OCI-LY7 (cell line): Measurements from ENCODE around the gene EHBP1. TPM values are rescaled to one million over a fixed set of nuclear protein-coding genes. Genes with fewer than 3 reads are reported as not detected.

Source experiments
- BruUV-seq: library from RNA; stranded (reverse); fragments of 400-500 nt; replicated peaks from 2 replicates; lab custom pipeline; 2021; lab: Mats Ljungman, UMichigan
- CTCF ChIA-PET: fragments of 300-600 bp; sonication (Branson Sonifier 250); formaldehyde crosslinking; loops from one replicate; lab custom pipeline; 2022; ENCODE audit warnings: antibody characterized with exemption; ENCODE audit not compliant: unreplicated experiment; lab: Charles Lee
- POLR2A ChIA-PET: fragments of 300-600 bp; sonication (Branson Sonifier 250); formaldehyde crosslinking; loops from one replicate; lab custom pipeline; 2022; ENCODE audit warnings: antibody characterized with exemption; lab: Charles Lee
- DNase-seq: peaks from one replicate; pipeline ENCODE4 v3.0.0-alpha.2; 2015; ENCODE audit warnings: low spot score
- H2AFZ ChIP-seq: fragments of 200-600 bp; sonication (generic), shearing (Covaris generic); 2 replicates; pipeline ENCODE4 v1.6.1; 2014; ENCODE audit warnings: mild to moderate bottlenecking, antibody characterized with exemption, low read length, moderate library complexity
- H3K27ac ChIP-seq: fragments of 200-600 bp; sonication (generic); 2 replicates; pipeline ENCODE4 v1.5.1; 2014; ENCODE audit warnings: mixed run types, low read depth, mild to moderate bottlenecking, moderate library complexity, low read length, inconsistent platforms; ENCODE audit not compliant: poor library complexity, severe bottlenecking
- H3K36me3 ChIP-seq: fragments of 200-600 bp; sonication (generic); 2 replicates; pipeline ENCODE4 v1.6.1; 2014; ENCODE audit warnings: mild to moderate bottlenecking, antibody characterized with exemption, low read length, moderate library complexity, mixed read lengths; ENCODE audit not compliant: insufficient read depth
- H3K4me1 ChIP-seq: fragments of 200-600 bp; sonication (generic); 2 replicates; pipeline ENCODE4 v1.5.1; 2014; ENCODE audit warnings: mild to moderate bottlenecking, low read length; ENCODE audit not compliant: insufficient read depth, poor library complexity, severe bottlenecking
- H3K4me2 ChIP-seq: fragments of 200-600 bp; sonication (generic); 2 replicates; pipeline ENCODE4 v1.6.1; 2014; ENCODE audit warnings: mild to moderate bottlenecking, low read length
- H3K4me3 ChIP-seq: fragments of 200-600 bp; sonication (generic); 2 replicates; pipeline ENCODE4 v1.5.1; 2014; ENCODE audit warnings: mild to moderate bottlenecking, low read depth, low read length; ENCODE audit not compliant: poor library complexity, severe bottlenecking
- H3K79me2 ChIP-seq: fragments of 200-600 bp; sonication (generic); 2 replicates; pipeline ENCODE4 v1.6.1; 2016; ENCODE audit warnings: low read depth, mild to moderate bottlenecking, low read length, moderate library complexity, mixed read lengths; ENCODE audit not compliant: insufficient read depth
- H3K9me2 ChIP-seq: fragments of 200-600 bp; sonication (generic); 2 replicates; pipeline ENCODE4 v1.6.1; 2016; ENCODE audit warnings: mild to moderate bottlenecking, low read length, mixed read lengths; ENCODE audit not compliant: insufficient read depth
- H3K9me3 ChIP-seq: fragments of 200-600 bp; sonication (generic); 2 replicates; pipeline ENCODE4 v1.6.1; 2014; ENCODE audit warnings: mild to moderate bottlenecking, mixed run types, low read length, mixed read lengths
- H4K20me1 ChIP-seq: fragments of 200-600 bp; sonication (generic); 2 replicates; pipeline ENCODE4 v1.6.1; 2014; ENCODE audit warnings: mild to moderate bottlenecking, antibody characterized with exemption, low read length, moderate library complexity, mixed read lengths; ENCODE audit not compliant: insufficient read depth
- CTCF ChIP-seq: fragments of 200-600 bp; sonication (generic); conservative IDR thresholded peaks from 2 replicates; pipeline ENCODE4 v1.5.1; 2014; ENCODE audit warnings: mild to moderate bottlenecking, antibody characterized with exemption, low read length, moderate library complexity, mixed read lengths
- EZH2phosphoT487 ChIP-seq: fragments of 200-600 bp; sonication (generic); IDR thresholded peaks from 2 replicates; pipeline ENCODE4 v1.6.1; 2018; ENCODE audit warnings: low read depth, borderline replicate concordance, mild to moderate bottlenecking, mixed run types, antibody characterized with exemption, low read length, moderate library complexity, mixed read lengths
- intact Hi-C: fragments of 100-400 bp; cut with micrococcal nuclease; formaldehyde crosslinking; loops from one replicate; pipeline ENCODE4 v1.10.0; 2022; ENCODE audit not compliant: unreplicated experiment
- total RNA-seq, 2 experiments: library from RNA; depleted of rRNA in 1 of 2; stranded (reverse); fragments of >200 nt in 1 of 2; shearing (Covaris generic) in 1 of 2; gene quantifications; 2 replicates each; pipeline ENCODE4 v1.2.3, GENCODE V29; 2014 to 2022

Gene EHBP1
- total RNA-seq, 2 experiments from 2014 or later = 26.8 to 34.1 TPM

GRCh38 chr2:63064197-63064596 is 358.7 kb downstream of the EHBP1 start:
- no peak overlapping the region for H3K4me2 ChIP-seq
- ChIA-PET CTCF (no interaction called here), POLR2A (no interaction called here)
- no peaks in the 10 kb centered on the region for H3K36me3 ChIP-seq
- H3K9me3 ChIP-seq = no peaks in the 10 kb centered on the region
- no TSS peak for BruUV-seq
- H3K4me1 ChIP-seq = no peaks in the 10 kb centered on the region
- intact Hi-C loops = no loop called here
- no peaks in the 10 kb centered on the region for H4K20me1 ChIP-seq
- no peaks in the 10 kb centered on the region for H3K79me2 ChIP-seq
- TF ChIP-seq EZH2phosphoT487 (no peak), CTCF (no peak)
- H2AFZ ChIP-seq = no peak overlapping the region
- no peaks in the 10 kb centered on the region for H3K9me2 ChIP-seq
- no peak overlapping the region for H3K4me3 ChIP-seq
- DNase-seq = no peak
- H3K27ac ChIP-seq = no peak overlapping the region

- Histone ChIP-seq H3K4me1 (no peaks in the 10 kb centered on the region), H3K36me3 (no peaks in the 10 kb centered on the region), H3K9me3 (no peaks in the 10 kb centered on the region), H3K4me3 (no peak overlapping the region), H4K20me1 (no peaks in the 10 kb centered on the region), H3K27ac (no peak overlapping the region), H3K9me2 (no peaks in the 10 kb centered on the region), H3K4me2 (no peak overlapping the region), H3K79me2 (no peaks in the 10 kb centered on the region), H2AFZ (no peak overlapping the region)
- BruUV-seq = no TSS peak
- intact Hi-C loops = no loop called here
- CTCF ChIA-PET = no interaction called here
- DNase-seq = no peak
- TF ChIP-seq CTCF (no peak), EZH2phosphoT487 (no peak)
- POLR2A ChIA-PET = no interaction called here
Measured at GRCh38 chr2:63064661-63065060, 359.1 kb downstream of the EHBP1 start.

GRCh38 chr2:63066265-63066664 is 360.8 kb downstream of the EHBP1 start:
- CTCF ChIA-PET = no interaction called here
- intact Hi-C loops = no loop called here
- H4K20me1 ChIP-seq = no peaks in the 10 kb centered on the region
- H2AFZ ChIP-seq = no peak overlapping the region
- no peaks in the 10 kb centered on the region for H3K9me3 ChIP-seq
- H3K4me2 ChIP-seq = no peak overlapping the region
- DNase-seq = no peak
- BruUV-seq = no TSS peak
- H3K36me3 ChIP-seq = no peaks in the 10 kb centered on the region
- no peaks in the 10 kb centered on the region for H3K79me2 ChIP-seq
- H3K9me2 ChIP-seq = no peaks in the 10 kb centered on the region
- POLR2A ChIA-PET = interaction anchor here (0.7 kb wide), 2 partner anchors 10 to 13 kb away, joined by 3 to 6 read pairs; no protein-coding TSS in a partner anchor
- TF ChIP-seq CTCF (no peak), EZH2phosphoT487 (no peak)
- no peak overlapping the region for H3K4me3 ChIP-seq
- no peaks in the 10 kb centered on the region for H3K4me1 ChIP-seq
- no peak overlapping the region for H3K27ac ChIP-seq
